NCI-H748 (cell line): ENCODE results near the gene MYBPC1.
"Not testable (repeated sequence)": the region's sequence is repeated elsewhere in the genome, so short reads cannot be mapped to it uniquely, and the experiment has no call there.

Experiments
- DNase-seq: peaks from one replicate; lab custom pipeline; 2025; ENCODE audit not compliant: unreplicated experiment; lab: John Stamatoyannopoulos, UW

MYBPC1 gene, protein sequence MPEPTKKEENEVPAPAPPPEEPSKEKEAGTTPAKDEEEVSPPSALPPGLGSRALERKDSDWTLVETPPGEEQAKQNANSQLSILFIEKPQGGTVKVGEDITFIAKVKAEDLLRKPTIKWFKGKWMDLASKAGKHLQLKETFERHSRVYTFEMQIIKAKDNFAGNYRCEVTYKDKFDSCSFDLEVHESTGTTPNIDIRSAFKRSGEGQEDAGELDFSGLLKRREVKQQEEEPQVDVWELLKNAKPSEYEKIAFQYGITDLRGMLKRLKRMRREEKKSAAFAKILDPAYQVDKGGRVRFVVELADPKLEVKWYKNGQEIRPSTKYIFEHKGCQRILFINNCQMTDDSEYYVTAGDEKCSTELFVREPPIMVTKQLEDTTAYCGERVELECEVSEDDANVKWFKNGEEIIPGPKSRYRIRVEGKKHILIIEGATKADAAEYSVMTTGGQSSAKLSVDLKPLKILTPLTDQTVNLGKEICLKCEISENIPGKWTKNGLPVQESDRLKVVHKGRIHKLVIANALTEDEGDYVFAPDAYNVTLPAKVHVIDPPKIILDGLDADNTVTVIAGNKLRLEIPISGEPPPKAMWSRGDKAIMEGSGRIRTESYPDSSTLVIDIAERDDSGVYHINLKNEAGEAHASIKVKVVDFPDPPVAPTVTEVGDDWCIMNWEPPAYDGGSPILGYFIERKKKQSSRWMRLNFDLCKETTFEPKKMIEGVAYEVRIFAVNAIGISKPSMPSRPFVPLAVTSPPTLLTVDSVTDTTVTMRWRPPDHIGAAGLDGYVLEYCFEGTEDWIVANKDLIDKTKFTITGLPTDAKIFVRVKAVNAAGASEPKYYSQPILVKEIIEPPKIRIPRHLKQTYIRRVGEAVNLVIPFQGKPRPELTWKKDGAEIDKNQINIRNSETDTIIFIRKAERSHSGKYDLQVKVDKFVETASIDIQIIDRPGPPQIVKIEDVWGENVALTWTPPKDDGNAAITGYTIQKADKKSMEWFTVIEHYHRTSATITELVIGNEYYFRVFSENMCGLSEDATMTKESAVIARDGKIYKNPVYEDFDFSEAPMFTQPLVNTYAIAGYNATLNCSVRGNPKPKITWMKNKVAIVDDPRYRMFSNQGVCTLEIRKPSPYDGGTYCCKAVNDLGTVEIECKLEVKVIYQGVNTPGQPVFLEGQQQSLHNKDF

GRCh38 chr12:101594700-101595099 lies at the start of gene MYBPC1:
Gene MYBPC1 (plus strand): TSS chr12:101594971. CDS start chr12:101595071, 100 bp downstream.
- no peak for DNase-seq

GRCh38 chr12:101551362-101552114 lies 43.2 kb upstream of the MYBPC1 start:
- no peak for DNase-seq

- no peak for DNase-seq
These were observed 42.5 kb upstream of the MYBPC1 start for GRCh38 chr12:101552277-101552676.

DNA sequence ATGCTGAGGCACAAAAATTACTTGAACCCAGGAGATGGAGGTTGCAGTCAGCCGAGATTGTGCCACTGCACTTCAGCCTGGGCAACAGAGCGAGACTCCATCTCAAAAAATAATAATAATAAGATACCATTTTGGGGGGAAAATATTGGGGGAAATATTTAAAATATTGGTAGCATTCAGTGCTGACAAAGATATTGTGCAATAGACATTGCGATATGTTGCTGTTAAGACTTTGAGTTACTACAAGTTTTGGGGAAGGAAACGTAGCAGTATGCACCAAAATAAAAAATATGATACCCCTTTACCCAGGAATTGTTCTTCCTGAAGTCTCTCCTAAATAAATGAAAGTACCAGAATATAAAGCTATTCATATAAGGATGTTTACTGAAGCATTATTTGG lies 37.7 kb upstream of the MYBPC1 start:
- no peak for DNase-seq

DNA sequence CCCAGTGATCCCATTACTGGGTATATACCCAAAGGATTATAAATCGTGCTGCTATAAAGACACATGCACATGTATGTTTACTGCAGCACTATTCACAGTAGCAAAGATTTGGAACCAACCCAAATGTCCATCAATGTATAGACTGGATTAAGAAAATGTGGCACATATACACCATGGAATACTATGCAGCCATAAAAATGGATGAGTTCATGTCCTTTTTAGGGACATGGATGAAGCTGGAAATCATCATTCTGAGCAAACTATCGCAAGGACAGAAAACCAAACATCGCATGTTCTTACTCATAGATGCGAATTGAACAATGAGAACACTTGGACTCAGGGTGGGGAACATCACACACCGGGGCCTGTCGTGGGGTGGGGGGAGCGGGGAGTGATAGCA lies 36.0 kb upstream of the MYBPC1 start:
- not testable (repeated sequence) for DNase-seq

DNA sequence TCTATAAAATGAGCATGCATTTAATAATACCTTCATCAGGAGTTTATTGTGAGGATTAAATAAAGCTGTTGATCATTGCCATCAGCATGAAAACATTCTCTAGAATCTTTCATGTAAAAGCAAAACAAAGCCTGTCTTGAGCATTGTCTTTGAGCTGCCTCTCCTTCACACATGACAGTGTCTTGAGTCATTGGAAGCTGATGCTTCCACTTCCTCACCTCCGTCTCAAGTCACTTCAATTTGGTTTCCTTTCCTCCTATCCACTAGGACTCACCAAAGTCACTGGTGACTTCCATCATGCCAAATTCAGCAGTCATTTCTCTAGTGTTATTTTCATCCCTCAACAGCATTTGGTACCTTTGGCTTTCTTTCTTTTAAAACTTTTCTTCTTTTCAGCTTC lies 31.6 kb upstream of the MYBPC1 start:
- DNase-seq, result no peak

DNA sequence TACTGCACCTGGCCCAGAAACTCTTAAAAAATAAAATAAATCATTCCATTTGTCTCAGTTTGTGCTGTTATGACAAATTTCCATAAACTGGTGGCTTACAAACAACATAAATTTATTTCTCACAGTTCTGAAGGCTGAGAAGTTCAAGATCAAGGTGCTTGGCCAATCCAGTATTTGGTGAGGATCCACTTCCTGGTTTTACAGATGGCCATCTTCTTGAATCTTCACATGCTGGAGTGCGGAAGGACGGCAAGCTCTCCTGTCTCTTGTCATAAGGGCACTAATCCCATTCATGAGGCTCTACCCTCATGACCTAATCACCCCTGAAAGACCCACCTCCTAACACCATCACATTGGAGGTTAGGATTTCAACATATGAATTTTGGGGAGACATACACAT lies 29.9 kb upstream of the MYBPC1 start:
- DNase-seq, result no peak

- no peak for DNase-seq
These were observed 28.5 kb upstream of the MYBPC1 start for GRCh38 chr12:101566318-101566717.

GRCh38 chr12:101567918-101568317 lies 26.9 kb upstream of the MYBPC1 start:
- DNase-seq, result peak; percentile 19

GRCh38 chr12:101570047-101570446 lies 24.7 kb upstream of the MYBPC1 start:
- peak; percentile 32 for DNase-seq

DNA sequence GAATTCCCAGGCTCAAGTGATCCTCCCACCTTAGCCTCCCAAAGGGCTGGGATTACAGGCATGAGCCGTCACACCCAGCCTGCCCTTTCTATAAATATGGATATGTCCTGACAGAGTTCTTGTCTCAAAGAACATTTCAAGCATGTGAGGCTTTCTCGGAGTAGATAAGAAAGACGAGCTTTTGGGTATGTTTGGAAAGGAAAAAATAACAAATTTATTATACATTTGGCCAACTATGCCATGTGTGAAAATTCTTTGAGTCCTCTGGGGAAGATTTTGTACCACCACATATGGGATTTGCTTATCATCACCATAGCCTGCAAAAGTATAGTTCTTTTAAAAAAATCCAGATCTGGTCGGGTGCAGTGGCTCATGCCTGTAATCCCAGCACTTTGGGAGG lies 23.7 kb upstream of the MYBPC1 start:
- no peak for DNase-seq

DNA sequence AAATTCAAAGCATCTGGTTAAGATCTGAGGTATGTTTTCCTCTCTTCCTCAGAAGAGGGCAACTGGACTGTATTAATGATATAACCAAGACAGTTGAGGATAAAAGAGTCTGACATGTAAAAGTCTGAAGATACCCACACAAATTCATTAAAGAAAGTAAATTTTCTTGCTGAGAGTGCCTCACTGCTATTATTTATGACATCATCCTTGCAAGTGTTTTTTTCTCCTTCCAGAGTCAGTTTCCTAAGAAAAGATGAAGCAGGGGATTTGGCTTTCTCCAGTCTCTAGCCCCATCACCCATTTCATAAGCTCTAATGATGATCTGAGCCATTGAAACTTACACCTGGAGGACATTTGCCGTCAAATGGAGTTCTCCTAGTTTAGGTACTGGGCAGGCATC lies 21.0 kb upstream of the MYBPC1 start:
- DNase-seq, result no peak

DNA sequence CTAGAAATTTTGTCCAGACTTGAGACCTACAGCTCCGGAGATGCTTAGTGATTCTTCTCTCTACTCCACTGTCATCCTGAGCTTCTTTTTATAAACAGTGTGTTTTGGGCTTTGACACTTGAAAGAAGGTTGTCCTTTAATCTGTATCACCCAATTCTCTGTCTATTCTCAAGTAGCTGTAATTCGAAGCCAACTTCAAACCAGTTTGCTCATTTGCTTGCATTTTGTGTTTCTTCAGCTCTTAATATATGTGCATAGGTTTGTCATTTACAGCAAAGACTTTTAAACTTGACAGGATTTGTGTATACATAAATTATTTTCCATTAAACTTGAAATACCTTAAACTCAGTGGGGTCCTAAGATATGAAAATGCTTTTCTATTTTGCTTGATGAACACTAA lies 16.4 kb upstream of the MYBPC1 start:
- no peak for DNase-seq

DNA sequence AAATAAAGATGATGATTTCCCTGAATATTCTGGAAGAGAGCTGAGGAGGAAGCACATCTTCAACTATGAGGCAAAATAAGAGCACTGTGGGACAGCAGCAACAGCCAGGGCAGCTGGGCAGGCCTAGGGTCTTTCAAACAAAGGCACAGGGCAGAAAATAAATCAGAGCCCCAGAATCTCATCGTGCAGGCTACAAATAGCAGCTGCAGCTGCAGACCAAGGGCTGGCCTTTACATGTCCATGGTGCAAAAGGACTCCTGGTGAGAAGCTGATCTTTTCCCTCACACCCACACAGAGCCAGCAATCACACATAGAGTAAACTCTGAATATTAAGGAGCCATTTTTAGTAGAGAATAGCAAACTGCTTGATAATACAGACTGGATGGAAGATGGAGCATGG lies 13.6 kb upstream of the MYBPC1 start:
- DNase-seq, result no peak

GRCh38 chr12:101582937-101583336 lies 11.8 kb upstream of the MYBPC1 start:
- DNase-seq, result no peak

- DNase-seq, result no peak
These were observed 4.4 kb upstream of the MYBPC1 start for GRCh38 chr12:101590383-101590782.

GRCh38 chr12:101591781-101592180 lies 3.0 kb upstream of the MYBPC1 start:
- no peak for DNase-seq

DNA sequence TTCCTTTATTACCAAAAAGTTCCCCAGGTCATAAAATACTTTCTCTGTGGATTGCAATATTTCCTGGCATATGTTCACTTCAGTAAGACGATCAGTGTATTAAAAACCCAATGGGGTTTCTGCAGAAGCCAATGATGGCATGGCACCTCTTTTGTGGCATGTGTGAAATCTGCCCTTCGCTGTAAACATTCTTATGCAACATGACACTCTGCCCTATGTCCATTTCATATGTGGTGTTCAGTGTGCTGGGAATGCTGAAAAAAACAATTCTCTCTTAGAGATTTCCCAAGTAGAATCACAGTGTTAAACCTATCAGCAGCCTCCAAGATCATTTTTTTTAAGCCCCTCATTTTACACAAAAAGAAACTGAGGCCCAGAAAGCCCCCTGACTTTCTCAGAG lies 2.3 kb upstream of the MYBPC1 start:
- no peak for DNase-seq

GRCh38 chr12:101592921-101593320 lies 1.9 kb upstream of the MYBPC1 start:
- DNase-seq, result no peak

DNA sequence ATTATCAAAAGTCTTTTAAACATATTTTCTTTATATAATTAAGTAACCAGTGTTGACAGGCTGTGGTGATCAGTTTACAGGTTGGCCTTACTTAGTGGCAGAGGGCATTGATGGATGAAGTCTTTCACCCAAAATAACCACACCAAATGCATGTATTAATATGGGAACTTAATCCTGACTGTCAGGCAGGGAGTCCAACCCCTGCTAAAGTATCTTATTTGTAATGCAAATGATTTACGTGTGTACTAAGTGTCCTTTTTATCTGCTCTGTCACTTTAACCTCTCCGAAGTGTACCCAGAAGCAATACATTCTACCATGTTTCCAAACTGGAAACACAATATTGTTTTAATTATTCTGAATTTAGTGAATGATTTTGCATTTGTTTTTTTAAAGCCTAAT lies 1.4 kb downstream of the MYBPC1 start:
- no peak for DNase-seq

DNA sequence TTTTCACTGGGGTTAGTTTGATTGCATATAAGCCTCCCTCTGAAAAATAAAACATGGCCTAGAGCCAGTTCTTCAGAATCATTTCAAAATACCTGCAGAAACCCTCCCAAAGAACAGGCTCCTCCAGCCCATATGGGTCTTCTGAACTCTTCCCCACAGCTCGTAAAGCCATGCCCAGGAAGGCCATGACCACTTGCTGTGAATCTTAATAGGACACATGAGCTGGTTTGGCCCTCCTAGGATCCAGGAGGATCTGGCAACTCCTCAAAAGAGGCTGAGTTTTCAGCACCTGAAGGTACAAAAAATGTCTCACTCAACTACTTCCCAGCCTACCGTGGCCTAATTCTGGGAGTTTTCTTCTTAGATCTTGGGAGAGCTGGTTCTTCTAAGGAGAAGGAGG lies 2.4 kb downstream of the MYBPC1 start:
- no peak for DNase-seq
